NB4 (cell line): ENCODE data around the gene PPIL4.

ENCODE experiments used
- CTCF ChIP-seq: IDR thresholded peaks from one replicate; pipeline ENCODE4 v1.5.1; 2012; ENCODE audit warnings: low read depth, low read length
- POLR2A ChIP-seq: IDR thresholded peaks from 2 replicates; pipeline ENCODE4 v1.6.1; 2011; ENCODE audit warnings: mild to moderate bottlenecking; ENCODE audit not compliant: insufficient read length; ENCODE audit errors: extremely low read depth

DNA sequence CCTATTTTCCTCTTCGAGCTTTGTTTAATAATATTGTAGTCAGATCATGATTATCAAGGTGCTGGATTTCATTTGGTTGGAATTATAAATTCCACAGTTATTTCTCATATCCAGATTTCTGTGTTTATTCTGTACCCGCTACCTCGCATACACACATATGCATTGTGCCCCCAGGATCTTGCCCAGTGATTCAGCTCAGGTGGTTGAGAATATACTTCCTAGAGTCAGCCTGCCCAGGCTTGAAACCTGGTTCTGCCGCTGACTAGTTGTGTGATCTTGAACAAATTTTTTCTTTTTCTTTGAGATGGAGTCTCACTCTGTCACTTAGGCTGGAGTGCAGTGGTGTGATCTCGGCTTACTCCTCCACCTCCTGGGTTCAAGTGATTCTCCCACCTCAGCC, 35.0 kb upstream of the PPIL4 start:
- TF ChIP-seq CTCF (no peak), POLR2A (no peak)
